ENCODE measurements around the gene FBXW11. TPM values are rescaled to one million over a fixed set of nuclear protein-coding genes. Genes with fewer than 3 reads are reported as not detected.
"Not testable (repeated sequence)": the region's sequence is repeated elsewhere in the genome, so short reads cannot be mapped to it uniquely, and the experiment has no call there.

The FBXW11 gene
- total RNA-seq, 1 experiment from 2014 or later: 95.1 TPM

- no peak overlapping the region for H3K27ac ChIP-seq
- H3K4me3 ChIP-seq: no peak overlapping the region
- H3K36me3 ChIP-seq: no peaks in the 10 kb centered on the region
- H3K9me3 ChIP-seq (replicated peaks): 0 out of 2 replicates have a peak, but pooled peaks cover 3% of the 10 kb centered on the region
- no peaks in the 10 kb centered on the region for H3K27me3 ChIP-seq
- DNase-seq: no peak
- no peaks in the 10 kb centered on the region for H3K4me1 ChIP-seq
Observed at GRCh38 chr5:172043865-172044264, 37.4 kb upstream of the FBXW11 start.

DNA sequence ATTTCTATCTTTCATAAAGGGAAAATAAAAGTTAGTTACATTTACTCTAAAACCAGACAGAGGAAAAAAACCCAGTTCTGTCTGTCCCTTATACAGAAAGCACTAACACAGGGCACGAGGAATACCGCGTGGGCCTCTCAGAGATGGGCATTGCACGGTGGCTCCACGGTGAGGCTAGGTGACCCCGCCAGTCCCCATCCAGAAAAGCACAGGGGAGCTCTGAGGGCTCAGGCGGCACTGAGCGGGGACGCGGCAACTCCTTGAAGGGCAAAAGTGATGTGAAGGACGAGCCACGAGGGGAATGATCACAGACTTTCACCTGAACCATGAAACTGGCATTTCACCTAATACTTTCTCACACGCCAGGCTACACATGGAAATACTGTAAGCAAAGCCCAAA lies 35.7 kb upstream of the FBXW11 start:
- no peaks in the 10 kb centered on the region for H3K4me1 ChIP-seq
- H3K27me3 ChIP-seq: no peaks in the 10 kb centered on the region
- no peak overlapping the region for H3K4me3 ChIP-seq
- H3K9me3 ChIP-seq (replicated peaks): 0 out of 2 replicates have a peak, but pooled peaks cover 3% of the 10 kb centered on the region
- no peaks in the 10 kb centered on the region for H3K36me3 ChIP-seq
- no peak overlapping the region for H3K27ac ChIP-seq
- no peak for DNase-seq

- no peak overlapping the region for H3K4me3 ChIP-seq
- no peaks in the 10 kb centered on the region for H3K9me3 ChIP-seq (replicated peaks)
- H3K27me3 ChIP-seq: no peaks in the 10 kb centered on the region
- no peak overlapping the region for H3K27ac ChIP-seq
- no peak for DNase-seq
- H3K4me1 ChIP-seq: no peaks in the 10 kb centered on the region
- H3K36me3 ChIP-seq: no peaks in the 10 kb centered on the region
Observed at GRCh38 chr5:172038167-172038566, 31.7 kb upstream of the FBXW11 start.

DNA sequence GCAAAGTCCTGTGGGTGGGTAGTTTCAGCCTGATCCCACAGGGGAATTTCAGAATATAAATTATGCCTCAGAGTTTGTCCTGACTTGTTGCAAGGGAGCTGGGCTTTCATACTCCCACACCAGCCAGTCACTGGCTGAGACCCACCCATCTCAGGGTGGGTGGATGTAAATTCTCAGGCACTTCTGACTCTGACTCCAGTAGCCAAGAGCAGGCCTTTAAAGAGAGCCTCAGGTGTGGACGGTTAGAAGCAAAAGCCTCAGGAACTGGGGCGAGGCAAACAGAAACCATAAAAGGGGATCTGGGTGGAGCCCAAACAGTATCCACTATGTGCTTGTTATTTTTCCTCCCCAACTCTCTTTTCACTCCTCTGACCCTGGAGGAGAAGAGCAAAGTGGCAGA lies 28.6 kb upstream of the FBXW11 start:
- no peaks in the 10 kb centered on the region for H3K9me3 ChIP-seq (replicated peaks)
- no peaks in the 10 kb centered on the region for H3K27me3 ChIP-seq
- H3K4me1 ChIP-seq: no peaks in the 10 kb centered on the region
- no peak overlapping the region for H3K4me3 ChIP-seq
- H3K27ac ChIP-seq: no peak overlapping the region
- DNase-seq: no peak
- H3K36me3 ChIP-seq: no peaks in the 10 kb centered on the region

GRCh38 chr5:172031894-172032461 lies 25.5 kb upstream of the FBXW11 start:
- DNase-seq: no peak
- H3K4me1 ChIP-seq: 0 out of 2 replicates have a peak, but pooled peaks cover 5% of the 10 kb centered on the region
- H3K27ac ChIP-seq: no peak overlapping the region
- peaks cover 3% of the 10 kb centered on the region; the same call in 1 of the 2 replicates for H3K9me3 ChIP-seq (replicated peaks)
- no peak overlapping the region for H3K4me3 ChIP-seq
- no peaks in the 10 kb centered on the region for H3K36me3 ChIP-seq
- no peaks in the 10 kb centered on the region for H3K27me3 ChIP-seq

GRCh38 chr5:172029876-172030275 lies 23.4 kb upstream of the FBXW11 start:
- Histone ChIP-seq H3K27me3 (no peaks in the 10 kb centered on the region), H3K4me1 (peaks cover 5% of the 10 kb centered on the region; the same call in 1 of the 2 replicates), H3K27ac (no peak overlapping the region), H3K4me3 (no peak overlapping the region), H3K36me3 (no peaks in the 10 kb centered on the region), H3K9me3 (replicated peaks) (peaks cover 3% of the 10 kb centered on the region; the same call in 1 of the 2 replicates)
- DNase-seq: no peak

GRCh38 chr5:172028167-172028566 lies 21.7 kb upstream of the FBXW11 start:
- H3K4me1 ChIP-seq: peaks cover 5% of the 10 kb centered on the region; the same call in 1 of the 2 replicates
- H3K9me3 ChIP-seq (replicated peaks): peaks cover 3% of the 10 kb centered on the region; the same call in 1 of the 2 replicates
- no peak for DNase-seq
- H3K4me3 ChIP-seq: no peak overlapping the region
- no peak overlapping the region for H3K27ac ChIP-seq
- no peaks in the 10 kb centered on the region for H3K36me3 ChIP-seq
- H3K27me3 ChIP-seq: no peaks in the 10 kb centered on the region

DNA sequence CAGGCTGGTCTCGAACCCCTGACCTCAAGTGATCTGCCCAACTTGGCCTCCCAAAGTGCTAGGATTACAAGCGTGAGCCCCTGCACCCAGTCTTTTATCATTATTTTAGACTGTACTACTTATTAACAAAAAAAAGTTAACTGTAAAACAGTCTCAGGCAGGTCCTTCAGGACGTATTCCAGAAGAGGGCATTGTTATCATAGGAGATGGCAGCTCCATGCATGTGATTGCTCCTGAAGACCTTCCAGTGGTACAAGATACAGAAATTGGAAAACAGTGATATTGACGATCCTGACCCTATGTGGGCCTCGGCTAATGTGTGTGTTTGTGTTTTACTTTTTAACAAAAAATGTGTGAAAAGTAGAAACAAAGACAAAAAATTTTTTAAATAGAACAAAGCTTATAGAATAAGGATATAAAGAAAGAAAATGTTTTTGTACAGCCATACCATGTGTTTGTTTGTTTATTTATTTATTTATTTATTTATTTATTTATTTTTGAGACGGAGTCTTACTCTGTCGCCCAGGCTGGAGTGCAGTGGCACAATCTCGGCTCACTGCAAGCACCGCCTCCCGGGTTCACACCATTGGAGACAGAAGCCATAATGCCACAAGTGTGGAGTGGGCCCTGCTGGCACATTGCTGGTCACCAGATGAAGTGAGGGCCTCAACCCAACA lies 13.8 kb upstream of the FBXW11 start:
- H3K27me3 ChIP-seq; H3K9me3 ChIP-seq (replicated peaks); H3K4me1 ChIP-seq; H3K4me3 ChIP-seq; H3K36me3 ChIP-seq; H3K27ac ChIP-seq; DNase-seq: not testable (repeated sequence)

GRCh38 chr5:172015346-172015745 lies 8.9 kb upstream of the FBXW11 start:
- H3K4me1 ChIP-seq: no peaks in the 10 kb centered on the region
- H3K27me3 ChIP-seq: no peaks in the 10 kb centered on the region
- no peaks in the 10 kb centered on the region for H3K36me3 ChIP-seq
- H3K9me3 ChIP-seq (replicated peaks): no peaks in the 10 kb centered on the region
- no peak overlapping the region for H3K27ac ChIP-seq
- no peak for DNase-seq
- no peak overlapping the region for H3K4me3 ChIP-seq

DNA sequence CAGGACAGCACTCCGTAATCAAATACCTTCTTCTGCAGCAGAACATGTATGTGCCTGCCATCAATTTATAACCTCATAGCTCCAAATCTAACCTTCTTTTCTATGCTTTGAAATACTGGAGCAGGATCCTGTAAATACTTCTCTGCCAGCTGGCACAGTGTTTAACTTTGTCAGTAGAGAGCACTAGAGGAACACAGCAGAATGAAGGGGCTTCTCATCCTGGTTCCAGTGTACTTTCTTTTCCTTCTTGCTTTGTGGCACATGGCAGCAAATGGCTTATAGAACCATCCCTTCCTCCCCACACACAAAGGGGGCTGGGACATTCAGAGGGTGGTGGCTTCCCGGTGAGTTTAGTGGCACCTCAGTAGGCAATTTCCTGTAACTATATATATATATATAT lies 3.8 kb upstream of the FBXW11 start:
- no peak overlapping the region for H3K4me3 ChIP-seq
- peak in 1 of 2 experiments; percentile 40 for DNase-seq
- H3K36me3 ChIP-seq: no peaks in the 10 kb centered on the region
- 0 out of 2 replicates have a peak, but pooled peaks cover 3% of the 10 kb centered on the region for H3K4me1 ChIP-seq
- H3K27me3 ChIP-seq: no peaks in the 10 kb centered on the region
- H3K27ac ChIP-seq: no peak overlapping the region
- H3K9me3 ChIP-seq (replicated peaks): no peaks in the 10 kb centered on the region

- DNase-seq: no peak
- Histone ChIP-seq H3K27me3 (no peaks in the 10 kb centered on the region), H3K4me3 (no peak overlapping the region), H3K36me3 (no peaks in the 10 kb centered on the region), H3K9me3 (replicated peaks) (no peaks in the 10 kb centered on the region), H3K4me1 (0 out of 2 replicates have a peak, but pooled peaks cover 3% of the 10 kb centered on the region), H3K27ac (no peak overlapping the region)
Observed at GRCh38 chr5:172009536-172010270, 3.3 kb upstream of the FBXW11 start.

DNA sequence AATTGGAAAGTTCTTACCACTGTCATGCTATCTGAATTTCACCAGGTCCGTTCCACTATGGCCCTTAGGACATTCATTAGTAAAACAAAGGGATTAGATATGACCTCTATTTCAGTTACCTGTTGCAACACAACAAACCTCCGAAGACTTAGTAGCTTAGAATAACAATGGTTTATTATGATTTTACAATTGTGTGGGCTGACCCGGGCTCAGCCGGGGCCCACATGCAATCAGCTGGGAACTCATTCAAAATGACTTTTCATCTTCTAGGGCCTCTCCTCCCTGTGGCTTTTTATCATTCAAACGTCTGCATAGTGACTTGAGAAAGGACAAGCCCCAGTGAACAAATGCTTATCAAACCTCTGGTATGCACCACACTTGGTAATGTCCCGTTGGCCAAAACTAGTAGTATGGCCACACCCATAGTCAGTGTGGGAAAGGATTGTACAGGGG lies 2.3 kb upstream of the FBXW11 start:
- no peak overlapping the region for H3K4me3 ChIP-seq
- no peaks in the 10 kb centered on the region for H3K9me3 ChIP-seq (replicated peaks)
- H3K36me3 ChIP-seq: no peaks in the 10 kb centered on the region
- no peak for DNase-seq
- no peak overlapping the region for H3K27ac ChIP-seq
- H3K4me1 ChIP-seq: peaks cover 6% of the 10 kb centered on the region; the same call in 1 of the 2 replicates
- H3K27me3 ChIP-seq: no peaks in the 10 kb centered on the region

DNA sequence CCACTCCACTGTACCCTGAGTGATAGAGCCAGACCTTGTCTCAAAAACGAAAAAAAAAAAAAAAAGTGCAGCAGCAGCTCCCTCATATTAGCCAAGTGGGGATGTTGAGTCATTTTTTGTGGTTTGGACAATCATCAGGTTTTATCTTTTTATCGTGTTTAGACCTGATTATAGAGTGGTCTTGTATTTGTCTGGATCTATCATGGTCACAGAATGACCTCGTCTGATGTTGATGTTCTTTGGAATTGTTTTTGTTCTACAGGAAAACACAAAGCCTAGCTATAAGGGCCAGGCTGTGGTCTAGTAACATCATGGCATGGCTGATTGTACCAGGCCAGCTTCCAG lies 1.6 kb upstream of the FBXW11 start:
- Histone ChIP-seq H3K36me3 (no peaks in the 10 kb centered on the region), H3K4me1 (peaks cover 6% of the 10 kb centered on the region; the same call in 1 of the 2 replicates), H3K27me3 (no peaks in the 10 kb centered on the region), H3K27ac (no peak overlapping the region), H3K9me3 (replicated peaks) (no peaks in the 10 kb centered on the region), H3K4me3 (no peak overlapping the region)
- DNase-seq: no peak

DNA sequence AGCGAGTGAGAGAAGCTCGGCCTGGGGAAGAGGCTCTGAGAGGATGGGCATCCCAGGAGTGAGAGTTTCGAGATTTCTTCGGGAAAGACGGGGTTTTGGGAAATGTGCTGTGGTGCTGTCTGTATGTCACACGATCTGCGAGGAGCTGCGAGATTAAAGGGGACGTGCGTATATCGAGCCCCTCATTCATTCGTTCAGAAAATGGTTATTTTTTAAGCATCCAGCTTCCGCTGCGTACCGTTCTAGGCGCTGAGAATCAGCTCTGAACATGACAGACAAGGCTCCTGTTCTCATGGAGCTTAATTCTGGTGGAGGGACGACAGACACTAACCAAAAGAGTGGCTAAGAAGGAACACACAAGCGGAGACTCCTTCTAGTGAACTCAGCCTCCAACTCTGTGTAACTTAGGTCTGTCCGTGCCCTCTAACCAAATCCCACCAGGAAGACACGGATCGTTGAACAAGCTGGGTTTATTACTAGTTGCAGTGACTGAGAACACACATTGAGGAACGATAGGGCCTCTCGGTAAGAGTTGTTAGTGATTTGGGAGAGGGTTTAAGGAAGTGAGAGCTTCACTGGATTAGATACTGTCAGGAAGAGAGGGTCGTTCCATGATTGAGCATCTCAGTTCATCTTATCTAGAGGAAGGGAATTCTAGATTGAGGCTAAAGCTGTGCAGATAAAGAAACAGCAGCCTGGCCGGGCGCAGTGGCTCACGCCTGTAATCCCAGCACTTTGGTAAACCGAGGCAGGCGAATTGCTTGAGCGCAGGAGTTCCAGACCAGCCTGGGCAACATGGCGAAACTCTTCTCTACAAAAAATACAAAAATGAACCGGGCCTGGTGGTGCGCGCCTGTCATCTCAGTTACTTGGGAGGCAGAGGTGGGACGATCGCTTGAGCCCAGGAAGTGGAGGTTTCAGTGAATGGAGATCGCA lies 1.0 kb upstream of the FBXW11 start:
- Histone ChIP-seq H3K4me3 (peak overlapping the region; percentile 96), H3K36me3 (no peaks in the 10 kb centered on the region)
- DNase-seq: peak in 1 of 2 experiments; percentile 42

More for the DNA sequence above, 1.0 kb upstream of the FBXW11 start:
- Histone ChIP-seq H3K9me3 (replicated peaks) (no peaks in the 10 kb centered on the region), H3K27me3 (no peaks in the 10 kb centered on the region), H3K27ac (peak overlapping the region; percentile 91), H3K4me1 (peaks cover 6% of the 10 kb centered on the region; the same call in 1 of the 2 replicates)

Data from SJCRH30 (cell line).